ENCODE results near the gene SIGMAR1. TPM values are rescaled to one million over a fixed set of nuclear protein-coding genes. Genes with fewer than 3 reads are reported as not detected.

The SIGMAR1 gene
- total and polyA plus RNA-seq, 12 donors: 15.8 to 54.0 (median 23.2) TPM

- DNase-seq: no peak
- no peak for ATAC-seq
- intact Hi-C loops (cut with DNase I): loop anchor here in 2 of 10 donors (10.0 kb wide), 3 partner anchors 201 to 271 kb away; no protein-coding TSS in a partner anchor
- Histone ChIP-seq H3K4me3 (no peak overlapping the region), H3K9me3 (no peaks in the 10 kb centered on the region), H3K27me3 (no peaks in the 10 kb centered on the region), H3K4me1 (peaks cover 2 to 14% (median 12%) of the 10 kb centered on the region in 9 donors), H3K36me3 (no peaks in the 10 kb centered on the region), H3K27ac (no peak overlapping the region)
- no peak for TF ChIP-seq CTCF (IDR thresholded peaks at IDR 0.05)
These were observed 31.4 kb downstream of the SIGMAR1 start for GRCh38 chr9:34606190-34606589.

DNA sequence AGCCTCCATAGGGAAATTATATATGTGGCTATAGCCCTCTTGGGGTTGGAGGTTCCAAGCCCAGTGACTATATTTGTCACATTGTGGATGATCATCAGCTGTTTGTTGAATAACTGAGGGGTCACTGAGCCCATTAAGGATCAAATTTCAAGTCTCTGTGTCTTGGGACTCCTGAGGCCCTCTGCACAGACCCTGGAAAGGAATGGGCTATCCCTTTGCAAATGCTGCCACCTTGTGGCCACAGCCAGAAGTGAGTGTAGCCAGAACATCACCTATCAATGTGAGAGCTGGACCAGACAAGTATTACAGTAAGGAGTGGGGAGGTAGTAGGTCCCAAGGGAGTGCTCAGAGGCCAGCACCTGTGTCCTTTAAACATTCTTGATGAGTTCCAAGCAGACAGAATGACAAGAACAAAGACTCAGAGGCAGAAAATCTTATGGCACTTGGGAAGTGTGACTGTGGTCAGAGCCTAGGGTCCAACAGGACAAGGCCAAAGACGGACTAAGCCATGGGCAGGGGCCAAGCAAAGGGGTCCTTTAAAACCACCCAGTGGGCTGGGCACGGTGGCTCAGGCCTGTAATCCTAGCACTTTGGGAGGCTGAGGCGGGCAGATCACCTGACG lies 33.9 kb downstream of the SIGMAR1 start:
- no peaks in the 10 kb centered on the region for H3K36me3 ChIP-seq
- TF ChIP-seq CTCF (IDR thresholded peaks at IDR 0.05): peak; percentile 82 to 94 (median 93)
- H3K27me3 ChIP-seq: no peaks in the 10 kb centered on the region
- intact Hi-C loops (cut with DNase I): loop anchor here in 8 of 10 donors (2.0 to 10.0 kb wide), 7 partner anchors 101 to 271 kb away; no protein-coding TSS in a partner anchor
- ATAC-seq (peak; percentile 76 to 91 (median 87)), DNase-seq (peak; percentile 78 to 85)
- H3K4me3 ChIP-seq: no peak overlapping the region
- H3K9me3 ChIP-seq: no peaks in the 10 kb centered on the region
- H3K4me1 ChIP-seq: no peaks in the 10 kb centered on the region
- H3K27ac ChIP-seq: no peak overlapping the region
- 56 to 58% methylated on average over 4 of the region's 4 CpGs for WGBS, 2 donors

DNA sequence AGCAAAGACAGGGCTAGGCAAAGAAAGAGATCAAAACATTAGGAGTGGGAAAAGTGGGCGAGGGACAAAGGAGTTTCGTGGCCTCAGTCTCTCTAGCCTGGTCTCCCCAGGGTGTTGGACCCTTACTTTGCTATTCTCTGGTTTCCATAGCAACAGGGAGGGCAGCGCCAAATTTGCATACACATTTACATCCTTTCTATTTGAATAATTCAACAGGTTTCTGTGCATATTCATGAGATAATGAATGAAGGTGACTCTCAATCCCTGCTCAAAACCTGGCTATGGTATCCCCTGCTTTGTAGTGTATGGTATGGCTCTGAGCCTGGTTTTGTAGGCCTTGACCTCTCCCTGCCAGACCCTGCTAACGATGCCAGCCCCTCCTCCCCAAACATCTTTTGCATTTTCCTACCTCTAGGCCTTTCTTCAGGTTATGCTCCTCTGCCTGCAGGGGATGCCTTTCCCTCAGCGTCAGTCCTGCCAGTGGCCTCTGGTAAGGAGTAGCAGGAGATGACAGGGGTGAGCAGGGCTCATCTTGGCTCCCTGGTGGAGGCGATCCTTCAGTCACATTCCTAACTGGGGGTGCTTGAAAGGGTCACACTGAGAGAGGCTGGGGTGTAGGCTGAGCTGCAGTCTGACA lies 35.5 kb downstream of the SIGMAR1 start:
- 77 to 78% methylated on average over 6 of the region's 6 CpGs for WGBS, 2 donors
- no peaks in the 10 kb centered on the region for H3K27me3 ChIP-seq
- H3K27ac ChIP-seq: no peak overlapping the region
- intact Hi-C loops (cut with DNase I): loop anchor here in 8 of 10 donors (2.0 to 10.0 kb wide), 7 partner anchors 100 to 270 kb away; no protein-coding TSS in a partner anchor
- H3K4me3 ChIP-seq: no peak overlapping the region
- DNase-seq: no peak
- H3K9me3 ChIP-seq: no peaks in the 10 kb centered on the region
- H3K36me3 ChIP-seq: no peaks in the 10 kb centered on the region
- no peaks in the 10 kb centered on the region for H3K4me1 ChIP-seq
- no peak for TF ChIP-seq CTCF (IDR thresholded peaks at IDR 0.05)
- ATAC-seq: no peak

GRCh38 chr9:34600908-34601307 lies 36.7 kb downstream of the SIGMAR1 start:
- Histone ChIP-seq H3K4me3 (no peak overlapping the region), H3K36me3 (no peaks in the 10 kb centered on the region), H3K9me3 (no peaks in the 10 kb centered on the region), H3K27ac (no peak overlapping the region), H3K4me1 (no peaks in the 10 kb centered on the region), H3K27me3 (no peaks in the 10 kb centered on the region)
- ATAC-seq (no peak), DNase-seq (no peak)
- intact Hi-C loops (cut with DNase I): loop anchor here in 7 of 10 donors (5.0 to 10.0 kb wide), 6 partner anchors 99 to 269 kb away; no protein-coding TSS in a partner anchor
- no peak for TF ChIP-seq CTCF (IDR thresholded peaks at IDR 0.05)
- WGBS, 2 donors: 41 to 52% methylated on average over 1 of the region's 1 CpG
